KG1 (cell line): Measurements from ENCODE around the gene CD81.

ENCODE experiments used
- DNase-seq: peaks from one replicate; lab custom pipeline; 2025; lab: John Stamatoyannopoulos, UW

Gene CD81

GRCh38 chr11:2391181-2391975 lies 14.3 kb downstream of the CD81 start:
- no peak for DNase-seq

DNA sequence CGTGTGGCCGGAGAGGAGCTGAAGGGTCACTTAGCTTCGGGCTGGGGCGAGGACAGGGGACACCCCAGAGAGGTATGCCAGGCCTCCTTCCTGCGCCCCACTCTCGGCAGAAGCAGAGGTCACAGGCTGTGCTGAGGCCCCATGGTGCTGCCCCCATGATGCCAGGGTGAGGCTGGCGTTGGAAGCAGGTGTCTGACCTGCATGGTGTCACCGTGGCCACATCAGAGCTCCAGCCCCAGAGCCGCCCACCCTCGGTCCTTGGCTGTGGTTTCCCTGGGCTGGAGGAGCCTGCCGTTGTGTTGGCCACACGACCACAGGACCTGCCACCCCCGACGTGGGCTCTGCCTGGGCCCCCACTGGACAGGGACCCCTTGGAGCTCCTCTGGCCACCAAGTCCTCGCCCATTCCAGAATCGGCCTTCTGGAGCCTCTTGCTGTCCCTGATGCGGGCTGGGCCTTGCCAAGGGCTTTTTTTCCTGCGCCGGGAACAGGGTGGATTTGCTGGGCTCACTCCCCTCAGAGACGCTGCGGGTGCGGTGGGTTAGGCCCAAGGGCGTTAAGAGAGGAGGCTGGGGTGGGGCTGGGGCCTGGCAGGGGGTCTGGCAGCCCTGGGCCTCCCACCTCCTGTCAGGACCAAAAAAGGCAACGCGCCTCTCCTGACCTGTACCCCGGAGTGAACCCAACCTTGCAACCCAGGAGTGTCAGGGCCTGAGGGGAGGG lies 15.3 kb downstream of the CD81 start:
- no peak for DNase-seq

- no peak for DNase-seq
Measured at GRCh38 chr11:2393111-2393868, 16.2 kb downstream of the CD81 start.

DNA sequence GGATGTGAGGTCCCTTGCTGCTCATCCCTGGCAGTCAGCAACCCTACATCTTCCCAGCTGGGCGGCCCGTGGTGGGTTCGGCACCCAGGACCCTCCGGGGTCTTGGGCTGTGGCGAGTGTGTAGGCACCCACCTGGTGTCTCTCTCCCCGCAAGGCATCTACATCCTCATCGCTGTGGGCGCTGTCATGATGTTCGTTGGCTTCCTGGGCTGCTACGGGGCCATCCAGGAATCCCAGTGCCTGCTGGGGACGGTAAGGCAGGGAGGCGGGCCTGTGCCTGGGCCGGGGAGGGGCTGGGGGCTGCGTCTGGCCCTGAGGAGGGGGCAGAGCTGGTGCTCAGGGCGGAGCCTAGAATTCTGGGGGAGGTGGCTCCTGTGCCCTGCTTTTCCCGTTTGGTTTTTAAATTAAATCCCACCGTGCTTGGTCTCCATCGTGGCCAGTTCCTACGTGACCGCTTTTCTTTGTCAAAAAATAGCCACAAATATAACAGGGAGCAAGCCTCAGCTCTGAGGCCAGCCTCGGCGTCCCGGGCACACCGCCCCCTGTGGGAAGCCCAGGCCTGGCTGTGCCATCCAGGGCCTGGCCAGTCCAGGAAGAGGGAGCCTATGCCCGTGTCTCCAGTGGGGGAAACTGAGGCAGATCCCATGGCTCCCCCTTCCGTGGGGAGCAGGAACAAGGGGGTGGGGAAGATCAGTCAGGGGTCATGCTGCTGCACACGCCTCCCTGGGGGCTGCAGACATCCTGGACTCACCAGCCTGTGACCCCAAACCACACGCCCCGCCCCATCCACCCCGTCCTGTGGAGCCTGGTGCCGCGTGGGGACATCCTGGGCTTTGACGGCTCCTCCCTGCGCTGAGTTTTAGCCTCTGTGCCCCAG lies 17.1 kb downstream of the CD81 start:
- no peak for DNase-seq

DNA sequence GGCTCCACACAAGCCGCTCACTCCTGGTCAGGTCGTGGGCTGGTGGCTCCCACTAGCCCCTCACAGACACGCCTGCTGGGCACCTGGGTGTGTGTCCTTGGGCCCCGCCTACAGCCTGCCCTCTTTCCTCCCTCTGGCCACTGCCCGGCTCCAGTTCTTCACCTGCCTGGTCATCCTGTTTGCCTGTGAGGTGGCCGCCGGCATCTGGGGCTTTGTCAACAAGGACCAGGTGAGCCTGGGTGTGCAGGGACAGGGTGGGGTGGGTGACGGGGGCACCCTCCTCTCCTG lies 17.7 kb downstream of the CD81 start:
- DNase-seq = no peak

GRCh38 chr11:2395211-2395730 lies 18.2 kb downstream of the CD81 start:
- no peak for DNase-seq

- DNase-seq = no peak
Measured at GRCh38 chr11:2395856-2396255, 18.7 kb downstream of the CD81 start.

- DNase-seq = no peak
Measured at GRCh38 chr11:2396471-2396870, 19.4 kb downstream of the CD81 start.

- DNase-seq = no peak
Measured at GRCh38 chr11:2397005-2397404, 19.9 kb downstream of the CD81 start.

DNA sequence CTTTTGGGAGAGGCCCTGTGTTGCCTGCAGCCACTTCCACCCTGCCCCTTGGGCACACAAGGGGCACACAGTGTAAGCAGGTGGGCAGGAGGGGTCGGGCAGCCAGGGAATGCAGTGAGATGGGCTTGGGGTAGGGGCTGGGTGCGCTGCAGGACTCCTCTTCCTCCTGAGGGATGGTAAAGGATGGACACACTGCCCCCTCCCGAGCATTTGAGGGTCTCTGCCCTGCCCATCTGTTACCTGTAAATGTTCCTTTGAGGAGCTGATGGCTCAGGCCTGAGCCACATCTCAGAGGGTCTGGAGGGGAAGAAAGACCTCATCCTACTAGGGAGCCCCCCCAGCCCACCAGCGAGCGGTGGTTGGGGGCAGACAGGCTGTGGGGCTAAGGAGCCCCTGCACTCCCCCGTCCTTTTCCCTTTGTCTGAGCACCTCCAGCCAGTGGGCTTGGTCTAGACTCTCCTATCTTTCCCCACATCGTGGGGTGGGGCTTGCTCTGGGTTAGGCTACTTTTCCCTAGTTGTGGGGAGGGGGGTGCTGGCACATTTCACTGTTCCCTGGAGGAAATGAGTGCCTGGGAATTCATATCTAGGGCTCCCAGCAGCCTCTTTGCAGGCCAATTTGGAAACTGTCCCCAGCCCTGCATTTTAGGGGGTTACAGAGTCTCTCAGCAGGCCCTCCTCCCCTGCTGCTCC lies 21.7 kb downstream of the CD81 start:
- DNase-seq = no peak

- DNase-seq = no peak
Measured at GRCh38 chr11:2399488-2400068, 22.5 kb downstream of the CD81 start.

GRCh38 chr11:2400069-2400761 lies 23.1 kb downstream of the CD81 start, which contains the start of gene TSSC4:
TSSC4 (plus strand) TSS chr11:2400750; CDS start chr11:2402634, 1,884 bp downstream.
- DNase-seq = peak; percentile 100

DNA sequence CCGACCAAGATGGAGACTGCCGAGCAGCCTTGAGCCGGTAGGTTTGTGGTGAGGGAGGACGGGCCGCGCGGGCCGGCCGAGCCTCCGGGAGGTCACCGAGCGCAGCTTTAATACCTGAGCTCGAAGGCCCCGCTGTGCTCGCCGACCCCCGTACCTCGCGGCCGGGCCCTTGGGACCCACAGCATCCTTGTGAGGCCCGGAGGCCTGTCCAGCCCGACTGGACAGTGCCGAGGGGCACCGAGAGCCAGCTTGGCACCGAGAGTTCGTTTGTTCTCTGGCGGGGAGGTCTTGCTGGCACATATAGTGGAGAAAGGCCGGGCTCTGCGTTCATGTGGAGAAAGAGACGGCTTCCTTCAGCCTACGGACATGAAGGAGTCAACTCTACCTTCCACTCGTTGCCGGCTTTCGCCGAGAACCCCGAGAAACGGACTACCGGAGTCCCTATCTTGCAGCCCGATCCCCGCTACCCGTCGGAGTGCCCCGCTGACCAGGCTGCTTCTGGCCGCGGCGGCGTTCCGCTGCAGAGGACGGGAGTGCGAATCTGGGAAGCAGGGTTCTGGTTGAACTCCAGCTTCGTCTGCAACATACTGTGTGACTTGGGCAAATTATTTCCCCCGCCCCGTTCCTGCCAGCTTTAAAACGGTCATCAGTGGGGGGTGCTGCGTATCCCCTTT lies 23.8 kb downstream of the CD81 start:
- no peak for DNase-seq

- DNase-seq = no peak
Measured at GRCh38 chr11:2401436-2401984, 24.4 kb downstream of the CD81 start.

DNA sequence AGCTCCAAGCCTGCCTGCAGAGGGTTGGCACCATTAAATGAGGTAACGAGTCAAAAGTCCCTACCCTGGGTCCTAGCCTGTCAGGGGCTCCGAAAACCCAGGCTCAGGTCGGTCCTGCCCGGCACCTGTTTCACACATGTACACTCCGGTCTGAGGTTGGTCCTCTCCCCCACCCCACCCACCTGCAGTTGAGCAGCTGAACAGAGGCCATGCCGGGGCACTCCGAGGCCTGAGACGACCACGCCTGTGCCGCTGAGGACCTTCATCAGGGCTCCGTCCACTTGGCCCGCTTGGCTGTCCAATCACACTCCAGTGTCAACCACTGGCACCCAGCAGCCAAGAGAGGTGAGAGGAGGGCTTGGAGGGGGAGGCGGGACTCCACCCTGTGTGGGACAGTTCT lies 25.0 kb downstream of the CD81 start:
- DNase-seq = no peak

- DNase-seq = no peak
Measured at GRCh38 chr11:2402890-2403645, 26.0 kb downstream of the CD81 start.

DNA sequence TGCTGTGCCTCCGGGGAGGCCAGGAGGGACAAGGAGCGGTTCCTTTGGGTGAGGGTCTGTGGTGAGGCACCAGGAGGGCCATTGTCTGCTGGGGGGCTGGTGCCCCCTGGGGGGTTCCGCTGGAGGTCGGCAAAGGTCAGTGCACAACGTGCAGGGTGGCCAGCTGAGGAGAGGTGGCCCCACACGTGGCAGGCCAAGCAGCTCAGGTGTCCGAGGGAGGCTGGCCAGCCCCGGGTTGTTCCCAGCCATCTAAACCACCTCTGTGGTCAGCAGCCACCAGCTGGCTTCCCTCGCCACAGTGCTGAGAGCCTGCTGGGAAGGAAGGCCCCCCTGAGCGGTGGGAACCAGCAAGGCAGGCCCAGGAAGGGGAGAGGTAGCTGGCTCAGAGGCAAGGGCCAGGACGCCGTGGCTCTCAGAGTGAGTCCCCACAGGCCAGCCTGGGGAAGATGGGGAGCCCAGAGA lies 27.7 kb downstream of the CD81 start:
- DNase-seq = no peak

GRCh38 chr11:2406451-2406850 lies 29.3 kb downstream of the CD81 start:
- DNase-seq = no peak
